Measurements from ENCODE around the gene PRRC2A. TPM values are rescaled to one million over a fixed set of nuclear protein-coding genes. Genes with fewer than 3 reads are reported as not detected.

Gene PRRC2A
- total and polyA plus RNA-seq, 2 experiments from 2014 or later: 42.5 to 46.0 TPM

GRCh38 chr6:31577579-31577966, 42.9 kb upstream of the PRRC2A start:
- no peak overlapping the region for H3K4me2 ChIP-seq (ENCODE audit: unreplicated experiment)
- H3K9ac ChIP-seq: no peak overlapping the region
- H3K36me3 ChIP-seq (ENCODE audit: low read depth): no peaks in the 10 kb centered on the region
- H4K20me1 ChIP-seq (ENCODE audit: insufficient read depth): no peaks in the 10 kb centered on the region
- H3K9me2 ChIP-seq (ENCODE audit: insufficient read depth): no peaks in the 10 kb centered on the region
- no peak overlapping the region for H3K27ac ChIP-seq
- H3K27me3 ChIP-seq (replicated peaks; ENCODE audit: insufficient read depth): no peaks in the 10 kb centered on the region
- DNase-seq: no peak
- H3K4me3 ChIP-seq: no peak overlapping the region
- no peaks in the 10 kb centered on the region for H3F3A ChIP-seq (ENCODE audit: insufficient read depth)
- H2AFZ ChIP-seq: no peak overlapping the region
- in situ Hi-C loops (cut with MboI): no loop called here
- WGBS, 2 experiments (ENCODE audit: low coverage in 1 of 2, low lambda C conversion rate in 2 of 2, missing lambda C conversion rate in 2 of 2): 78 to 90% methylated on average over 3 of the region's 3 CpGs
- peaks cover 4% of the 10 kb centered on the region; the same call in 1 of the 2 replicates for H3K4me1 ChIP-seq (ENCODE audit: insufficient read depth)
- H3K9me3 ChIP-seq (ENCODE audit: low read depth): no peaks in the 10 kb centered on the region
- no peaks in the 10 kb centered on the region for H3K79me2 ChIP-seq (ENCODE audit: insufficient read depth)
- TF ChIP-seq EZH2 (IDR thresholded peaks at IDR 0.05; ENCODE audit: insufficient read depth, poor library complexity, severe bottlenecking) (no peak), EZH2phosphoT487 (IDR thresholded peaks at IDR 0.05; ENCODE audit: insufficient read depth, low read depth) (no peak)

- Histone ChIP-seq H3K4me1 (ENCODE audit: insufficient read depth) (peaks cover 4% of the 10 kb centered on the region; the same call in 1 of the 2 replicates), H3K36me3 (ENCODE audit: low read depth) (no peaks in the 10 kb centered on the region), H3K4me2 (ENCODE audit: unreplicated experiment) (no peak overlapping the region), H3K9me3 (ENCODE audit: low read depth) (no peaks in the 10 kb centered on the region), H3K9ac (no peak overlapping the region), H2AFZ (no peak overlapping the region), H3K79me2 (ENCODE audit: insufficient read depth) (no peaks in the 10 kb centered on the region), H4K20me1 (ENCODE audit: insufficient read depth) (no peaks in the 10 kb centered on the region), H3K9me2 (ENCODE audit: insufficient read depth) (no peaks in the 10 kb centered on the region), H3F3A (ENCODE audit: insufficient read depth) (no peaks in the 10 kb centered on the region), H3K4me3 (no peak overlapping the region), H3K27me3 (replicated peaks; ENCODE audit: insufficient read depth) (no peaks in the 10 kb centered on the region), H3K27ac (no peak overlapping the region)
- no peak for DNase-seq
- in situ Hi-C loops (cut with MboI): no loop called here
- 85% methylated on average over 12 of the region's 12 CpGs for WGBS, 2 experiments (ENCODE audit: low coverage in 1 of 2, low lambda C conversion rate in 2 of 2, missing lambda C conversion rate in 2 of 2)
- no peak for TF ChIP-seq EZH2phosphoT487 (IDR thresholded peaks at IDR 0.05; ENCODE audit: insufficient read depth, low read depth)
- no peak for TF ChIP-seq EZH2 (IDR thresholded peaks at IDR 0.05; ENCODE audit: insufficient read depth, poor library complexity, severe bottlenecking)
Observed at GRCh38 chr6:31578184-31579118, 42.1 kb upstream of the PRRC2A start.

GRCh38 chr6:31579119-31579505, 41.4 kb upstream of the PRRC2A start:
- Histone ChIP-seq H3K4me1 (ENCODE audit: insufficient read depth) (peaks cover 4% of the 10 kb centered on the region; the same call in 1 of the 2 replicates), H2AFZ (no peak overlapping the region), H3K9me2 (ENCODE audit: insufficient read depth) (no peaks in the 10 kb centered on the region), H3K9me3 (ENCODE audit: low read depth) (no peaks in the 10 kb centered on the region), H3K9ac (no peak overlapping the region), H4K20me1 (ENCODE audit: insufficient read depth) (no peaks in the 10 kb centered on the region), H3K27me3 (replicated peaks; ENCODE audit: insufficient read depth) (no peaks in the 10 kb centered on the region), H3K4me2 (ENCODE audit: unreplicated experiment) (no peak overlapping the region), H3K27ac (no peak overlapping the region), H3K36me3 (ENCODE audit: low read depth) (no peaks in the 10 kb centered on the region), H3K79me2 (ENCODE audit: insufficient read depth) (no peaks in the 10 kb centered on the region), H3F3A (ENCODE audit: insufficient read depth) (no peaks in the 10 kb centered on the region), H3K4me3 (no peak overlapping the region)
- TF ChIP-seq EZH2phosphoT487 (IDR thresholded peaks at IDR 0.05; ENCODE audit: insufficient read depth, low read depth): no peak
- no peak for TF ChIP-seq EZH2 (IDR thresholded peaks at IDR 0.05; ENCODE audit: insufficient read depth, poor library complexity, severe bottlenecking)
- DNase-seq: no peak
- in situ Hi-C loops (cut with MboI): no loop called here
- WGBS, 2 experiments (ENCODE audit: low coverage in 1 of 2, low lambda C conversion rate in 2 of 2, missing lambda C conversion rate in 2 of 2): 93 to 96% methylated on average over 3 of the region's 3 CpGs

GRCh38 chr6:31579546-31580437, 40.7 kb upstream of the PRRC2A start:
- Histone ChIP-seq H3K36me3 (ENCODE audit: low read depth) (no peaks in the 10 kb centered on the region), H2AFZ (peak overlapping the region; percentile 98), H3K27me3 (replicated peaks; ENCODE audit: insufficient read depth) (no peaks in the 10 kb centered on the region), H3K4me2 (ENCODE audit: unreplicated experiment) (no peak overlapping the region), H3K79me2 (ENCODE audit: insufficient read depth) (no peaks in the 10 kb centered on the region), H3F3A (ENCODE audit: insufficient read depth) (no peaks in the 10 kb centered on the region), H3K4me1 (ENCODE audit: insufficient read depth) (peaks cover 4% of the 10 kb centered on the region; the same call in 1 of the 2 replicates), H4K20me1 (ENCODE audit: insufficient read depth) (no peaks in the 10 kb centered on the region), H3K9me2 (ENCODE audit: insufficient read depth) (no peaks in the 10 kb centered on the region), H3K9ac (no peak overlapping the region), H3K4me3 (no peak overlapping the region), H3K27ac (no peak overlapping the region), H3K9me3 (ENCODE audit: low read depth) (no peaks in the 10 kb centered on the region)
- 80% methylated on average over 8 of the region's 8 CpGs for WGBS, 2 experiments (ENCODE audit: low coverage in 1 of 2, low lambda C conversion rate in 2 of 2, missing lambda C conversion rate in 2 of 2)
- in situ Hi-C loops (cut with MboI): no loop called here
- DNase-seq: no peak
- TF ChIP-seq EZH2 (IDR thresholded peaks at IDR 0.05; ENCODE audit: insufficient read depth, poor library complexity, severe bottlenecking): no peak
- no peak for TF ChIP-seq EZH2phosphoT487 (IDR thresholded peaks at IDR 0.05; ENCODE audit: insufficient read depth, low read depth)
